Measurements from ENCODE around the gene SGIP1. TPM values are rescaled to one million over a fixed set of nuclear protein-coding genes. Genes with fewer than 3 reads are reported as not detected.

The SGIP1 gene
- total and polyA plus RNA-seq, 2 of the 8 experiments (the other 6 are each of a cell fraction or from before 2014, with no cell fraction given) = 1.4 to 2.1 TPM

- CTCF ChIA-PET (ENCODE audit: partially characterized antibody) = interaction anchor here (3.4 kb wide), 1 partner anchor 375 kb away, joined by 12 read pairs; no protein-coding TSS in a partner anchor
- Histone ChIP-seq H3K4me1 (replicated peaks in 1 of 4; ENCODE audit: control insufficient read depth in 3 of 4, insufficient read depth in 4 of 4, low read length in 3 of 4) (no peaks in the 10 kb centered on the region), H3K9me3 (ENCODE audit: insufficient read depth in 2 of 2, low read depth in 1 of 2, low read length in 1 of 2) (no peaks in the 10 kb centered on the region), H3K14ac (ENCODE audit: insufficient read length) (no peak overlapping the region), H4K20me1 (replicated peaks in 1 of 2; ENCODE audit: control insufficient read depth in 1 of 2, insufficient read depth in 2 of 2, low read length in 2 of 2) (no peaks in the 10 kb centered on the region), H2BK120ac (replicated peaks; ENCODE audit: low read depth, low read length) (no peak overlapping the region), H3K56ac (replicated peaks; ENCODE audit: insufficient read length, low read depth, low read length) (no peak overlapping the region), H3K79me1 (ENCODE audit: low read depth, low read length) (no peaks in the 10 kb centered on the region), H2AFZ (ENCODE audit: low read length) (no peak overlapping the region), H3K27me3 (replicated peaks in 1 of 4; ENCODE audit: control insufficient read depth in 3 of 4, extremely low read depth in 1 of 4, insufficient read depth in 3 of 4, low read length in 3 of 4) (no peaks in the 10 kb centered on the region), H3K23me2 (ENCODE audit: low read depth, low read length) (no peaks in the 10 kb centered on the region), H3K4me2 (ENCODE audit: insufficient read depth in 1 of 2, low read depth in 2 of 2, low read length in 2 of 2) (no peak overlapping the region), H2BK5ac (ENCODE audit: low read depth, low read length) (no peak overlapping the region), H4K5ac (ENCODE audit: insufficient read length, low read depth, low read length) (no peak overlapping the region), H3K9ac (replicated peaks in 1 of 4; ENCODE audit: extremely low read depth in 1 of 4, low read depth in 3 of 4, low read length in 3 of 4) (no peak overlapping the region), H3K4me3 (ENCODE audit: extremely low read depth in 1 of 4, insufficient read depth in 2 of 4, low read depth in 3 of 4, low read length in 4 of 4) (no peak overlapping the region), H3K4ac (replicated peaks; ENCODE audit: insufficient read length, low read depth, low read length) (no peak overlapping the region), H3K79me2 (ENCODE audit: control insufficient read depth in 1 of 2, insufficient read depth in 2 of 2, low read length in 2 of 2) (no peaks in the 10 kb centered on the region), H2BK20ac (ENCODE audit: low read length) (no peak overlapping the region), H3K27ac (ENCODE audit: low read depth, low read length) (no peak overlapping the region), H2AK5ac (ENCODE audit: low read depth, low read length) (no peak overlapping the region), H4K8ac (ENCODE audit: extremely low read depth, insufficient read depth, low read length) (no peak overlapping the region), H2BK12ac (ENCODE audit: low read depth, low read length) (no peak overlapping the region), H3K18ac (ENCODE audit: extremely low read depth, low read length) (no peak overlapping the region), H3K36me3 (ENCODE audit: control insufficient read depth in 2 of 4, insufficient read depth in 4 of 4, low read length in 3 of 4) (no peaks in the 10 kb centered on the region), H3K23ac (ENCODE audit: insufficient read length) (no peak overlapping the region), H2BK15ac (ENCODE audit: low read length) (no peak overlapping the region), H4K91ac (replicated peaks; ENCODE audit: insufficient read length, low read length) (no peak overlapping the region)
- 88% methylated on average over 2 of the region's 2 CpGs; no CpG with 5 or more reads in 1 of the 2 experiments for WGBS, 2 experiments (ENCODE audit: extremely low coverage in 1 of 2, insufficient coverage in 1 of 2, insufficient read length in 1 of 2, insufficient replicate concordance in 2 of 2, low coverage in 1 of 2, low lambda C conversion rate in 2 of 2, missing lambda C conversion rate in 1 of 2)
- TF ChIP-seq YY1 (IDR thresholded peaks at IDR 0.05; ENCODE audit: low read depth, low read length) (peak; percentile 56; the same call in 1 of the 2 replicates), ZNF274 (IDR thresholded peaks at IDR 0.05; ENCODE audit: borderline replicate concordance, extremely low read depth, low read length) (no peak)
- POLR2A ChIA-PET (ENCODE audit: partially characterized antibody) = no interaction called here
- FAIRE-seq (no peak), DNase-seq (ENCODE audit: low read depth in 1 of 2, low spot score in 2 of 2) (no peak)
Measured at GRCh38 chr1:66773227-66773626, 239.3 kb downstream of the SGIP1 start.
